M059J (cell line): Measurements from ENCODE around the gene TENT4B. TPM values are rescaled to one million over a fixed set of nuclear protein-coding genes. Genes with fewer than 3 reads are reported as not detected.
"Not testable (repeated sequence)": the region's sequence is repeated elsewhere in the genome, so short reads cannot be mapped to it uniquely, and the experiment has no call there.

Experiments
- DNase-seq: peaks from one replicate; pipeline ENCODE4 v3.0.0-alpha.2; 2012; ENCODE audit warnings: low read depth
- total RNA-seq: library from RNA; depleted of rRNA; stranded (reverse); fragments of >200 nt; shearing (Covaris generic); gene quantifications from 2 replicates; pipeline ENCODE4 v1.2.3, GENCODE V29; 2014; rRNA removed

Gene TENT4B
- total RNA-seq = 7.0 and 10.6 TPM in 2 replicates

DNA sequence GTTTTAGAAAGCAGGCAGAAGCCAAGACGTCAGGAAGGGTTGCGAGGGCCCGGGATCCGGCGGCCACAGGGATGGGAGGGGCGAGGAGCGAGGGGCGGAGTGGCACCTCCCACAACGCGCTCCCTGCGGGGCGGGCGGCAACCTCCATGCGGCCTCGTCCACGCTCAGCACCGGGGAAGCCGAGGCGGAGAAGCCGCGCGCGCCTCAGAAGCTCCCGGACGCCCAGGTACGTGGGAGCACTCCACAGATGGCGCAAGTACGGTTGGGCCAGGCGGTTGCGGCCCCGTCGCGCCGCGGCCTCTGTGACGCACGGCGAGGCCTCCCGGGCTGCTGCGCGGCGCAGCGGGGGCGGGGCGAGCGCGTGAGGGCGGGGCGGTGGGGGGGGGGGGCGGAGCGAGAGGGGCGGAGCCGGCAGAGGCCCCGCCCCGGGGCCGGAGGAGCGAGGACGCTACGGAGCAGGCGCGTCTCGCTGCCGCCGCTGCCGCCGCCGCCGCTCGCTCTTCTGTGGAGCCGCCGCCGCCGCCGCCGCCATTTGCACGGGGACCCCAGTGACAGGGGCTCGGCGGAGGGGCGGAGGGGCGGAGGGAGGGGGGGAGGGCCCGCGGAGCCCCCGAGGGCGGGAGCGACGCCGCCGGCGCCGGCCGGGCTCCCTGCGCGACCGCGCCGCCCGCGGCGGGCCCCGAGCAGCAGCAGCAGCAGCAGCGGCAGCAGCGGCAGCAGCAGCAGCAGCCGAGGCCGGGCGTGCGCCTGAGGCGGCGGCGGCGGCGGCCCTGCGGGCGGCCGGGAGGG, at the start of gene TENT4B:
TENT4B (plus strand) TSS at position 500 of the 789 bp plus-strand sequence. CDS start 316 bp downstream, outside the sequence.
- peak; percentile 77 for DNase-seq

DNA sequence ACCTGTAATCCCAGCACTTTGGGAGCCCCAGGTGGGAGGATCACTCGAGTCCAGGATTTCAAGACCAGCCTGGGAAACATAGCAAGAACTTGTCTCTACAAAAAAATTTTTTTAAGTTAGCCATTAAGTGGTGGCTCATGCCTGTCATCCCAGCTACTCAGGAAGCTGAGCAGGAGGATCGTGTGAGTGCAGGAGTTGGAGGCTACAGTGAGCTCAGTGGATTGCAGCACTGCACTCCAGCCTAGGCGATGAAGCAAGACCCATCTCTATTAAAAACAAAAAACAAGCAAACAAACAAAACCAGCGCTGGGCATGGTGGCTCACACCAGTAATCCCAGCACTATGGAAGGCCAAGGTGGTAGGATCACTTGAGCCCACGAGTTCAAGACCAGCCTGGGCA, 49.3 kb upstream of the TENT4B start:
- DNase-seq = no peak

DNA sequence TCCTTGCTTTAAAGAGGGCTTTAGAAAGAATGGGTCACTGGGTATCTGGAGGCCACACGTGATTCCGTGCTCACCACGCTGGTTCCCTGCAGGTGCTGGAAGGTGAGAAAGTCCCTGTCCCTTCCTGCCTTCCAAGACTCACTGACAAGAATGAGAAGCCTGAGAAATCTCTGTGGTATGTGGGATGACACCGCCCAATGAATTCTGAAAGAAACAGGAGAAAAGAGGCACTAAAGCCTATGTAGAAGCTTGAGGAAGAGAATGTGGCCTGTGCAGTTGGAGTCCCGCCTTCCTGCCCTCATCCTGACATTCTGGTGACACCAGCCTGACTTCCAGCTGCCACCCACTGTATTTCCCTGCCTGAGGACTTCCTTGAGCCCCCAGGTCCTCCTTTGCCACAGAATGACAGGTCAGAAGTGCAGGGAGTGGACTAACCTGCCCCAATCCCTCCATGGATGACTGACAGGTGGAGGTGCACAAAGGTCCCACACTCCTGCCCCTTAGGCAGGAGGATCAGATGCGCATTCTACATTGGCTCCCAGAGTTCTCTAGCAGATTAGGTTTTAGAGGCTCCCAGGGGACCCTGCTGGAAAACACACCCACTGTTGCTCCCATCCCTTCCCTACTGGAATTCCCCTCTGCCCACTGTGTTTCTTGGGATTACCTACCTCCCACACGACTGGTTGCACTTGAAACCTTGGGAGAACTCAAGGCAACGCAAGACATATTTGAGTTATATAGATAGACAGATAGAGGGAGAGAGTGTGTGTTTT, 38.6 kb upstream of the TENT4B start:
- no peak for DNase-seq

DNA sequence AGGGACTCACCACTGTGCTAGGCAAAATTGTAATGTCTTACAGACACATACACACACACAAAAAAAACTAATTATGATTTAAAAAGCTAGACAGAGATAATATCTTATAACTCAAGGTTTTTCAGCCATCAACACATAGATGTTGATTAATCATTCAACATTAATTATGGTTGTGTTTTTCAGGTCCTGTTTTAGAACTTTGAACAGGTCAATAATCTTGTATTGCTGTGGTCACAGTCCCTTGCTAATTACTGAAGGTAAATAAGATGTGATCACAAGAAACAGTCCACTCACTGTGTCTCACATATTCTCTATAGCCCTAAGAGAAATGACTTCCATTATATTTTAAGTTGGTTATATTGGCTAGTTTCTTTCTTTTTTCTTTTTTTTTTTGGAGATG, 32.4 kb upstream of the TENT4B start:
- no peak for DNase-seq

DNA sequence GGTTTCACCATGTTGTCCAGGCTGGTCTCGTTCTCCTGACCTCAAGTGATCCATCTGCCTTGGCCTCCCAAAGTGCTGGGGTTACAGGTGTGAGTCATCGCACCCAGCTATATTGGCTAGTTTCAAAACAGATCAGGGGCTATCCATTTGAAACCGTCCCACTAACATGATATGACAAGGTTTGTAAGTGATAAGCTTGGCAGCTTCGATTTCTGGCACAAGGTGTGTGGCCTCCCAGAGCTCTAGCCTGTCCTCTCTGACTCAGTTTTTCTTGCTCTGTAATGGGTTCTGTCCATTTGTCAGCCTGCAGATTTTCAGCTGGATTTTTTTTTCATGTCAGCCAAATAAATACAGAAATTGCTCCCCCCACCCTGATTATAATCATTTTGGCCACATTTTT, 31.8 kb upstream of the TENT4B start:
- DNase-seq = peak; percentile 7

DNA sequence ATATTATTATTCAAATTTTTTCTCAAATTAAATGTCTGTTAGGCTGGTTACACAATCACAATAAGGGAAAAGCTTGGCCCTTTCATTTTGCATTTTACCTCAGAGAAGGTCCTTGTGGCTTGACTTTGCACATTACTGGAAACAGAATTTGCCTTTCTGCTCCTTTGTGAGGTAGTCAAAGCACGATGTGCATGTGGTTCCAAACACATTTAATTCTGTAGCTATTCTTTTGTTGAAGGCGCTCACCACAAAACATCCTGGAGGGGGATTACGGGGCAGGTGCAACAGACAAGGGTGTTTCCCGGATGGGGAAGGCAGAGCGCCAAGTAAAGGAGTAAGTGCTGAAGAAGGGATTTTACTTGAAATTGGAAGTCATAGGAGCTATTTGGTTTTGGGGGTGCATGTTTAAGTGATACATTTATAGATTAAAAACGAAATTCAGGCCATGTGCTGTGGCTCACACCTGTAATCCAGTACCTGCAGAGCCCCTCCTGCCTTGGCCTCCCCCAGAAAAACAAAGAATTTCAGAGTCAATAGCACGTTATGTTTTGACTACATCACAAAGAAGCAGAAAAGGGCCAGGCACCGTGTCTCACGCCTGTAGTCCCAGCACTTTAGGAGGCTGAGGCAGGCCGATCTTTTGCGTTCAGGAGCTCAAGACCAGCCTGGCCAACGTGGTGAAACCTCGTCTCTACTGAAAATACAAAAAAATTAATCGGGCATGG, 31.2 kb upstream of the TENT4B start:
- DNase-seq = no peak

DNA sequence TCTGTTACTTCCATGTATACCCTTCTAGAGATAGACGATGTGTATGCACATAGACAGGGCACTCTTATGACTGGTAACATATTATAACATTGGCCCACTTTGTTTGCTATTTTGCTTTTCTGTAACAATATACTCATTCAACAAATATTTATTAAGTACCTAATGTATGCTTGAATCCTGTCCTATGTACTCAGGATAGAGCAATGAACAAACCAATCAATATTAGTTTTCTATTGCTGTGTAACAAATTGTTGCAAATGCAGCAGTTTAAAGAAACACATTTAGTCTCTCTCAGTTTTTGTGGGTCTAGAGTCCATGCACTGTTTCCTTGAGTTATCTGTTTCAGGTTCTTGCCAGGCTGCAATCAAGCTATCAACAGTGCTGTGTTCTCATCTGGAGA, 29.7 kb upstream of the TENT4B start:
- DNase-seq = no peak

DNA sequence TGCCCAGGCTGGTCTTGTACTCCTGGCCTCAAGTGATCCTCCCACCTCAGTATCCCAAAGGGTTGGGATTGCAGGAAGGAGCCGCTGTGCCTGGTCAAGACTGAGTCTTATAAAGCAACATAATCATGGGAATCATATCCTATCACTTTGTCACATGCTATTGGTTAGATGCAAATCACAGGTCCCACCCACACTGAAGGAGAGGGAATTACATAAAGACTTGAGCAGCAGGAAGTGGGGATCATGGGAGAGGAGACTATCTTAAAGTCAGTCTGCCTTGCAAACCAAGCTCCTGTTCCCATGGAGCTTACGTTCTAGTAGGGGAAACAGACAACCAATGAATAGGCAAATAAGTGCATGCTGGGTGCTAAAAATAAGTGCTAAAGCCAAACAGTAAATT, 28.3 kb upstream of the TENT4B start:
- DNase-seq = no peak

DNA sequence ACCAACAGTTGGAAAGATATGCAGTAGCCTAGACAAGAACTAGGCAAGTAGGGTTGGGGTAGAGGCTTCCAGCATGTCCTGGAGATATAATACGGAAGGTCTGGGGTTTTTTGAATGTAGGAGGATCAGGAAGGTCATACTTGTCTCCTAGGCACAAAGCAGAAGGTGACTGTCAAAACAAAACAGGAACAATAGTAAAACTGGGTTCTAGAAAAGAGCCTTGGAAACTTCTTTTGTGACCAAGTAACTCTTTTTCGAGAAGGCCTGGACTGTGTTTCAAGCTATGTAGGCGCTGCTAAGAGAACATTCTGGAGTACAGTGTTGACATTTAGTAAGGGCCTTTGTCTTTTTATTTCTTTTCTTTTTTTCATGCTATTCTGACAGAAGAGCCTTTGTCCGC, 26.9 kb upstream of the TENT4B start:
- no peak for DNase-seq

DNA sequence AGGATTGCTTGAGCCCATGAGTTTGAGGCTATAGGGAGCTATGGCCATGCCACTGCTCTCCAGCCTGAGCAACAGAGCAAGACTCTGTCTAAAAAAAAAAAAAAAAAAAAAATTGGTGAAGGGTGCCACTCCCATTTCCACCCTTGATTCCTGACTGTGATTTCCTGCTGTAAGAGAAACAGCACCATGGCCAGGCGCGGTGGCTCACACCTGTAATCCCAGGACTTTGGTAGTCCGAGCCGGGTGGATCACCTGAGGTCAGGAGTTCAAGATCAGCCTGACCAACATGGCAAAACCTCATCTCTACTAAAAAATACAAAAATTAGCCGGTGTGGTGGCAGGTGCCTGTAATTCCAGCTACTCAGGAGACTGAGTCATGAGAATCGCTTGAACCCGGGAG, 20.5 kb upstream of the TENT4B start:
- DNase-seq = not testable (repeated sequence)

DNA sequence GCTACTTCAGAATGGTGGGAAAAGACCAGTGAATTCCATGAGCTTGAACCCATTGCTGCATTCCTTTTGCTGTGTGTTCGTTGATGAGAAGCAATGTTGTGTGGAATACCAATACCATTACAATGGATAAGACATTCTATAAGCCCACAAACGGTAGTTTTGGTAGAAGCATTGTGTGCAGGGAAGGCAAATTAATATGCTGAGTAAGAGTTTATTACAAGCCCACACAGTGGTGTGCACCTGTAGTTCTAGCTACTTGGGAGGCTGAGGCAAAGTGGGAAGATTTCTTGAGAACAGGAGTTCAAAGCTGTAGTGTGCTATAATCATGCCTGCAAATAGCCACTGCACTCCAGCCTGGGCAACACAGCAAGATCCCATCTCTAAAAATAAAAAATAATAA, 19.9 kb upstream of the TENT4B start:
- DNase-seq = no peak

DNA sequence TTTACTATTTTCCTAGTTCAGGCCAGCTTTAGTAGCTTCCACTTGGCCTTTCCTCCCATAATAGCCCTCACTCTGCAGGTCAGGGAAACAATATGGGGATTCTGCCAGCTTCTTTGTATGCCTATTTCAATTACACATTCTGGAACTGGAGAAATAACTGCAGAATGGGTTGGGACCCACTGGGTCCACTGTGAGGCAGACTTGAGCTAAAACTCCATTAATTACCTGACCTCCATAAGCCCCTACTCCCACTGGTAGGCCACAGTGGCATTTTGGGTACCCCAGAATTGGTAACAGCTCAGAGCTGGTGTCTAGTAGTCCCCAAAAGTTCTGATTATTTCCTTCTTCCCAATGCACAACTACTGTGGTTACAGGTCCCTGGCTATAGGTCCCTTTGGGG, 16.7 kb upstream of the TENT4B start:
- DNase-seq = no peak

DNA sequence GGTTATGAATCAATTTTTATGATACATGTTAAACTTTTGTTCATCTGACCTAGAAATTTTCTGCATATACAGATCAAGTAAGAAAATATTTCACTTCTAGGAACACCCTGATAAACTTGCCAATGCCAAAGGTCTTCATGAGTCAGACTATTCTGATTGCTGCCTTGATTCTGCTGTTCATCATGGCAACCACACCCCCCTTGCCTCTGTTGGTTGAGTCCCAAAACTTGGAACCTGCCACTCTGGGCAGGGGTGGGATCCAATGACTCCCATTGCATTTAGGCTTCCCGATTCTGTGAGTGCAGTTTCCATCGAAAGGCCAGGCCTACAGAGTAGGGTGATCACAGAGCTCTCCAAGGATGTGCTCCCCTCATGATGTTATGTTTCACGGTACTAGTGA, 15.8 kb upstream of the TENT4B start:
- DNase-seq = no peak

DNA sequence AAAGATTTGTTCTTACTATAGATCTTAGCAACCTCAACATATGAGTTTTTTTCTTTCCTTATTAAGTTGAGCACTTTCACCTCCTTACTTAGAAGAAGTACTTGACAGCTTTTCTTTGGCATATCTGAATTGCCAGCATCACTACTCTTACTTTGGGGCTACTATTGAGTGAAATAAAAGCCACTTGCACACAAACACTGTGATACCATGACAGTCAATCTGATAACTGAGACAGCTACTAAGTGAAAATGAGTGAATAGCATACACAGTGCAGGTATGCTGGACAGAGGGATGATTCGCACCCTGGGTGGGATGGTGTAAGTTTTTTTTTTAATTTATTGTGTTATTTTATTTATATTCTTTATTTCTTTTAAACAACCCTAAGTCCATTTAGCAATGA, 13.5 kb upstream of the TENT4B start:
- DNase-seq = no peak

DNA sequence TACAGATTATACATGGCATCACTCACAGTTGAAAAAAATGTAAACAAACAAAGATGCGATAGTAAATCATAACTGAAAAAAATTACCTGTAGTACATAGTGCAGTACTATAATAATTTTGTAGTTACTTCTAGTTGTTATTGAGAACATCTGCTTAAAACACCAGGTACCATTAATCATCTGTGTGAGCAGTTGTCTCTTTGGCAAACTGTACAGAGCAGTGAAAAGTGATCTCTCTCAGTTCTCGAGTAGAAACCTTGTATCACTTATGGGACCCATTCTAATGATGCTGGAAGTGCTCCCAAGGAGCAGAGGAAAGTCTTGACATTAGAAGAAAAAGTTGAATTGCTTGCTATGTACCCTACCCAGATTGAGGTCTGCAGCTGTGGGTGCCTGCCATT, 8.9 kb upstream of the TENT4B start:
- no peak for DNase-seq

DNA sequence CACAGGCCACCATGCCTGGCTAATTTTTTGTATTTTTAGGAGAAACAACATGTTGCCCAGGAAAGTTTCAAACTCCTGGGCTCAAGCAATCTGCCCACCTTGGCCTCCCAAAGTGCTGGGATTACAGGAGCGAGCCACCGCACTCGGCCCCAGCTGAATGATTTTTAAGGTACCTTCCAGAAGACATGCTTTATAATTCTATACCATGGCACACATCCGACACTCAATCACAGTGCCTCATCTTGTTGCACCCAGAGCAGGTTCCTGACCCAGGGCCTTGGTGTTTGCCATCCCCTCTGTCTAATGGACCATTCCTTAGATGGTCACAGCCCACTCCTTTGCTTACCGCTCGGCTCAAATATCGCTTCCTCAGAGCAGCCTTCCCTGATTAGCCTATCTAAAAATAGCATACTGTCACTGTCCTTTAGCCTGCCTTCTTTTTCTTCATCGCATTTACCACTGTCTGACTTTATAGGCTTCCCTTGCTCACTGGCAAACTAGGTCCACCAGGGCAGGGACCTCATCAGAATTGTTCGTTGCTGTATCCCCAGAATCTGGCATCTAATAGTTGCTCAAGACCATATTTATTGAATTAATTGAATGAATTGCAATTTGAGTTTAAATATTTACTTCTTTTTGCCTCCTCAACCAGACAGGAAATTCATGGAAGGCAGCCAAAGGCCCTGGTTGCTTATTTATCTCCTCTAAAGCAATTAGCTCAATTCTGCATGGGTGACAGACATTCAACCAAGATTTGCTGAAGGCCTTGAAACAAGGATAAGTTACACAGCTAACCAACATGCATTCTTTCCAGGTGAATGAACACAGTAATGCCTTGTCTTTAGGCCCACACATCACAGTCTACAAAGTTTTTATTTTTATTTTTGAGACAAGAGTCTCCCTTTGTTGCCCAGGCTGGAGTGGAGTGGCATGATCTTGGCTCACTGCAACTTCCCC, 6.3 kb upstream of the TENT4B start:
- peak; percentile 67 for DNase-seq

DNA sequence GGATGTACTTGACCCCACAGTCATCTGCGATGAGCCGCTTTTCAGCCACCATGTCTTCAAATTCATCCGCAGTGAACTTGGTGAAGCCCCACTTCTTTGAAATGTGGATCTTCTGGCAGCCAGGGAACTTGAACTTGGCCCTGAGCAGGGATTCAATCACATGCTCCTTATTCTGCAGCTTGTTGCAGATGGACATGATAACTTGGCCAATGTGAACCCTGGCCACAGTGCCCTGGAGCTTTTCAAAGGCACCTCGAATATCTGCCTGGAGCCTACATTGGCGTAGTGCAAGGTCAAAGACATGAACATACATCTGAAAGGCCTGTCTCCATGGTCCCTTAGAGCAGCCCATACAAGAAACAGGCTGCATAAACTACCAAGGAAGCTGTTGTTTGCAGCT, 1.8 kb upstream of the TENT4B start:
- no peak for DNase-seq

DNA sequence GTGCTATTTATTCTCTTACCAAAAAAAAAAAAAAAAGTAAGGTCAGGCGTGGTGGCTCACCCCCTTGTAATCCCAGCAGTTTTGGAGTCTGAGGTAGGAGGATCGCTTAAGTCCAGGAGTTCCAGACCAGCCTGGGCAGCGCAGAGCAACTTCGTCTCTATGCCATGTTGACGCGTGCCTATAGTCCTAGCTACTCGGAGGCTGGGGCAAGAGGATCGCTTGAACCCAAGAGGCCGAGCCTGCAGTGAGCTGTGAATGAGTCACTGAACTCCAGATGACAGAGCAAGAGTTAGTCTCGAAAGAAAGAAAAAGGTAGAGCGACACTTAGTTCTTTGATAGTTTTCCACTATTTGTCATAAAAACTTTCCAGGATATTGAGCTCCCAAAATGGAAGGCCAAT, 1.4 kb upstream of the TENT4B start:
- DNase-seq = peak; percentile 20

DNA sequence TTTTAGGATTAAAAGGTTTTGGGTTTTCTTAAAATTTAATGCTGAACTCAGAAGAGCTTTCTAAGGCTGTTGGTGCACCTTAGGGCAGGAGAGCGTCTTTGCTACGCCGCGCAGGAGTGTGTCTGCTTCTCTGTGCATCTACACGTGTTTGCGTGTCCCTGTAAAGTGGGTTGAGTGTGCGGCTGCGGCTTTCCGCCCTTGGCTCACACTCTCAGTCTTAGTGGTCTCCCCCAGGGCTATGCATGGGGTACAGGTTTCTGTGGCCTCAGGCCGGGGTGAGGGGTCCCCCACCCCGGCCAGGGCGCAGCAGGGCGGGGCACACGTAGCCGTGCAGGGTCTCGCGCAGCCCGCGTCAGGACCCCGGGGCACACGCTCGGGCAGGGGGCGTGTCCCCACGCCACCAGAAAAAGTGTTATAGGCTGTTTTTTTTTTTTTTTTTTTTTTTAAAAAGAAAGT, 727 bp upstream of the TENT4B start:
- DNase-seq = peak; percentile 46

DNA sequence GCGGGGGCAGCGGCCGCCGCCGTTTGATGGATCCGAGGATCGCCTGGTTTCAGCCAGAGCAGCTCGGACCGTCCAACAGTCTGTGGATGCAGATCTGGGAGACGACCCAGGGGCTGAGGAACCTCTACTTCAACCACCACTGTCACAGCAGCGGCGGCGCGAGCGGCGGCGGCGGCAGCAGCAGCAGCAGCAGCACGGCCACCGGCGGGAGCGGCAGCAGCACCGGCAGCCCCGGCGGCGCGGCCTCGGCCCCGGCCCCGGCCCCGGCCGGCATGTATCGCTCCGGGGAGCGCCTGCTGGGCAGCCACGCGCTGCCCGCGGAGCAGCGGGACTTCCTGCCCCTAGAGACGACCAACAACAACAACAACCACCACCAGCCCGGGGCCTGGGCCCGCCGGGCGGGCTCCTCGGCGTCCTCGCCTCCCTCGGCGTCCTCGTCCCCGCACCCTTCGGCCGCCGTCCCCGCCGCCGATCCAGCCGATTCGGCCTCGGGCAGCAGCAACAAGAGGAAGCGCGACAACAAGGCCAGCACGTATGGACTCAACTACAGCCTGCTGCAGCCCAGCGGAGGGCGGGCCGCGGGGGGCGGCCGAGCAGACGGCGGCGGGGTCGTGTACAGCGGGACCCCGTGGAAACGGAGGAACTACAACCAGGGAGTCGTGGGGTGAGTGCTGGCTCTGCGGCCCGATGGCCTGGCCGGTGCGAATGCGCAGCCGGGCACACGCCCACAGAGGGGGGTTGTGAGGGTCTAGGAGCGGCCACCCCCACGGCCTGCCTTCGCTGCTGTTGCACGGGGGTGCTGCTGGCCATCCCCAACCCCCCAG, 702 bp downstream of the TENT4B start:
- DNase-seq = peak; percentile 37
